A673 (cell line): ENCODE data around the gene DPH7. TPM values are rescaled to one million over a fixed set of nuclear protein-coding genes. Genes with fewer than 3 reads are reported as not detected.

Experiments used
- BruUV-seq: library from RNA; stranded (reverse); fragments of 400-500 nt; replicated peaks from 2 replicates; lab custom pipeline; 2021; lab: Mats Ljungman, UMichigan
- CTCF ChIA-PET: fragments of 300-600 bp; sonication (Branson Sonifier 250); formaldehyde crosslinking; loops from one replicate; lab custom pipeline; 2022; ENCODE audit warnings: antibody characterized with exemption; lab: Charles Lee
- POLR2A ChIA-PET: fragments of 300-600 bp; sonication (Branson Sonifier 250); formaldehyde crosslinking; loops from one replicate; lab custom pipeline; 2022; ENCODE audit warnings: antibody characterized with exemption; ENCODE audit not compliant: low non-redundant PET; lab: Charles Lee
- DNase-seq: peaks from one replicate; pipeline ENCODE4 v3.0.0-alpha.2; 2015; ENCODE audit warnings: low spot score
- H3K27ac ChIP-seq: fragments of 200-600 bp; sonication (generic); 2 replicates; pipeline ENCODE4 v1.5.1; 2016; ENCODE audit warnings: mixed run types, low read depth, mild to moderate bottlenecking, mixed read lengths, antibody characterized with exemption, low read length; ENCODE audit not compliant: poor library complexity, severe bottlenecking
- H3K27me3 ChIP-seq: fragments of 200-600 bp; sonication (generic); replicated peaks from 2 replicates; pipeline ENCODE4 v1.6.1; 2017; ENCODE audit warnings: mixed run types, low read depth, mild to moderate bottlenecking, mixed read lengths, antibody characterized with exemption, low read length; ENCODE audit not compliant: insufficient read depth, poor library complexity
- H3K36me3 ChIP-seq: fragments of 200-600 bp; sonication (generic); 2 replicates; pipeline ENCODE4 v1.6.1; 2016; ENCODE audit warnings: mixed run types, mild to moderate bottlenecking, mixed read lengths, antibody characterized with exemption, low read length; ENCODE audit not compliant: insufficient read depth, poor library complexity, severe bottlenecking
- H3K4me1 ChIP-seq: fragments of 200-600 bp; sonication (generic); 2 replicates; pipeline ENCODE4 v1.6.1; 2017; ENCODE audit warnings: mixed run types, mild to moderate bottlenecking, mixed read lengths, antibody characterized with exemption, low read length; ENCODE audit not compliant: insufficient read depth, poor library complexity, severe bottlenecking
- H3K4me3 ChIP-seq: fragments of 200-600 bp; sonication (generic); 2 replicates; pipeline ENCODE4 v1.5.1; 2016; ENCODE audit warnings: low read depth, mixed run types, mild to moderate bottlenecking, mixed read lengths, low read length; ENCODE audit not compliant: poor library complexity, severe bottlenecking
- H3K9me3 ChIP-seq: fragments of 200-600 bp; sonication (generic); 2 replicates; pipeline ENCODE4 v1.6.1; 2016; ENCODE audit warnings: mixed run types, low read depth, mild to moderate bottlenecking, mixed read lengths, antibody characterized with exemption, low read length; ENCODE audit not compliant: poor library complexity, severe bottlenecking
- CTCF ChIP-seq: fragments of 300-800, 200-600 bp; sonication (generic); conservative IDR thresholded peaks from 2 replicates; pipeline ENCODE4 v1.5.1; 2017; ENCODE audit warnings: low read depth, mild to moderate bottlenecking, antibody characterized with exemption, low read length, moderate library complexity, mixed read lengths
- EZH2 ChIP-seq: fragments of 200-600 bp; sonication (generic); IDR thresholded peaks from 2 replicates; pipeline ENCODE4 v1.6.1; 2017; ENCODE audit warnings: borderline replicate concordance, low read depth, mild to moderate bottlenecking, mixed read lengths, antibody characterized with exemption, low read length; ENCODE audit not compliant: poor library complexity, severe bottlenecking
- intact Hi-C: fragments of 100-400 bp; cut with micrococcal nuclease; formaldehyde crosslinking; loops from one replicate; pipeline ENCODE4 v1.10.0; 2022; ENCODE audit not compliant: unreplicated experiment
- total RNA-seq: library from RNA; stranded (reverse); gene quantifications from 2 replicates; pipeline ENCODE4 v1.2.3, GENCODE V29; 2021

The DPH7 gene
- total RNA-seq, 1 experiment from 2014 or later = 56.9 TPM

GRCh38 chr9:137530331-137530730 lies 48.4 kb downstream of the DPH7 start:
- CTCF ChIA-PET = no interaction called here
- Histone ChIP-seq H3K36me3 (no peaks in the 10 kb centered on the region), H3K27ac (no peak overlapping the region), H3K4me1 (no peaks in the 10 kb centered on the region), H3K9me3 (no peaks in the 10 kb centered on the region), H3K4me3 (no peak overlapping the region), H3K27me3 (no peaks in the 10 kb centered on the region)
- TF ChIP-seq CTCF (no peak), EZH2 (no peak)
- POLR2A ChIA-PET = no interaction called here
- no peak for DNase-seq
- intact Hi-C loops = no loop called here
- BruUV-seq = no TSS peak

GRCh38 chr9:137524981-137525317 lies 53.8 kb downstream of the DPH7 start:
- ChIA-PET CTCF (interaction anchor here (0.6 kb wide), 1 partner anchor 125 kb away, joined by 4 read pairs; no protein-coding TSS in a partner anchor), POLR2A (no interaction called here)
- TF ChIP-seq EZH2 (no peak), CTCF (no peak)
- Histone ChIP-seq H3K36me3 (no peaks in the 10 kb centered on the region), H3K4me1 (no peaks in the 10 kb centered on the region), H3K27me3 (no peaks in the 10 kb centered on the region), H3K4me3 (no peak overlapping the region), H3K27ac (no peak overlapping the region), H3K9me3 (no peaks in the 10 kb centered on the region)
- intact Hi-C loops = no loop called here
- no TSS peak for BruUV-seq
- no peak for DNase-seq

- Histone ChIP-seq H3K9me3 (no peaks in the 10 kb centered on the region), H3K27ac (no peak overlapping the region), H3K27me3 (no peaks in the 10 kb centered on the region), H3K4me1 (no peaks in the 10 kb centered on the region), H3K4me3 (no peak overlapping the region), H3K36me3 (no peaks in the 10 kb centered on the region)
- ChIA-PET POLR2A (no interaction called here), CTCF (interaction anchor here (0.6 kb wide), 2 partner anchors 101 to 124 kb away, joined by 4 to 9 read pairs; partner anchors contain the start of genes EXD3 and NOXA1)
- no TSS peak for BruUV-seq
- no peak for DNase-seq
- TF ChIP-seq EZH2 (no peak), CTCF (no peak)
- intact Hi-C loops = no loop called here
These were observed 54.4 kb downstream of the DPH7 start for GRCh38 chr9:137524161-137524980.
